KMS-11 (cell line): ENCODE data around the gene SERPINB2.

Experiments used
- H2AFZ ChIP-seq: fragments of 200-600 bp; sonication (generic); 2 replicates; pipeline ENCODE4 v1.6.1; 2016; ENCODE audit warnings: antibody characterized with exemption, mixed run types, low read depth
- H3K27ac ChIP-seq: fragments of 200-600 bp; sonication (generic); 2 replicates; pipeline ENCODE4 v1.6.1; 2016; ENCODE audit warnings: mild to moderate bottlenecking, mixed run types
- H3K27me3 ChIP-seq: fragments of 200-600 bp; sonication (generic); 2 replicates; pipeline ENCODE4 v1.6.1; 2017; ENCODE audit warnings: mild to moderate bottlenecking, low read depth, mixed run types, moderate library complexity; ENCODE audit not compliant: insufficient read depth
- H3K36me3 ChIP-seq: fragments of 200-600 bp; sonication (generic); 2 replicates; pipeline ENCODE4 v1.6.1; 2017; ENCODE audit warnings: mild to moderate bottlenecking, mixed run types; ENCODE audit not compliant: insufficient read depth
- H3K4me1 ChIP-seq: fragments of 200-600 bp; sonication (generic); 2 replicates; pipeline ENCODE4 v1.6.1; 2016; ENCODE audit warnings: mild to moderate bottlenecking, low read depth, mixed run types; ENCODE audit not compliant: poor library complexity, severe bottlenecking
- H3K4me2 ChIP-seq: fragments of 200-600 bp; sonication (generic); 2 replicates; pipeline ENCODE4 v1.7.0; 2016; ENCODE audit warnings: mild to moderate bottlenecking, mixed run types
- H3K4me3 ChIP-seq: fragments of 200-600 bp; sonication (generic); IDR thresholded peaks from 2 replicates; pipeline ENCODE4 v1.6.1; 2017; ENCODE audit warnings: low read depth, low read length, mixed read lengths; ENCODE audit not compliant: insufficient read depth
- H3K79me2 ChIP-seq: fragments of 200-600 bp; sonication (generic); 2 replicates; pipeline ENCODE4 v1.6.1; 2016; ENCODE audit warnings: low read depth, mixed run types; ENCODE audit not compliant: insufficient read depth
- H3K9ac ChIP-seq: fragments of 200-600 bp; sonication (generic); 2 replicates; pipeline ENCODE4 v1.6.1; 2016; ENCODE audit warnings: mild to moderate bottlenecking, mixed run types
- H4K20me1 ChIP-seq: fragments of 200-600 bp; sonication (generic); 2 replicates; pipeline ENCODE4 v1.6.1; 2016; ENCODE audit warnings: mild to moderate bottlenecking, mixed run types; ENCODE audit not compliant: insufficient read depth
- TF ChIP-seq, protein P1 (sequence below): fragments of 200-600 bp; sonication (generic); conservative IDR thresholded peaks from 2 replicates; pipeline ENCODE4 v1.6.1; 2017; ENCODE audit warnings: low read depth, mild to moderate bottlenecking, antibody characterized with exemption, low read length, moderate library complexity, mixed read lengths

SERPINB2 gene

DNA sequence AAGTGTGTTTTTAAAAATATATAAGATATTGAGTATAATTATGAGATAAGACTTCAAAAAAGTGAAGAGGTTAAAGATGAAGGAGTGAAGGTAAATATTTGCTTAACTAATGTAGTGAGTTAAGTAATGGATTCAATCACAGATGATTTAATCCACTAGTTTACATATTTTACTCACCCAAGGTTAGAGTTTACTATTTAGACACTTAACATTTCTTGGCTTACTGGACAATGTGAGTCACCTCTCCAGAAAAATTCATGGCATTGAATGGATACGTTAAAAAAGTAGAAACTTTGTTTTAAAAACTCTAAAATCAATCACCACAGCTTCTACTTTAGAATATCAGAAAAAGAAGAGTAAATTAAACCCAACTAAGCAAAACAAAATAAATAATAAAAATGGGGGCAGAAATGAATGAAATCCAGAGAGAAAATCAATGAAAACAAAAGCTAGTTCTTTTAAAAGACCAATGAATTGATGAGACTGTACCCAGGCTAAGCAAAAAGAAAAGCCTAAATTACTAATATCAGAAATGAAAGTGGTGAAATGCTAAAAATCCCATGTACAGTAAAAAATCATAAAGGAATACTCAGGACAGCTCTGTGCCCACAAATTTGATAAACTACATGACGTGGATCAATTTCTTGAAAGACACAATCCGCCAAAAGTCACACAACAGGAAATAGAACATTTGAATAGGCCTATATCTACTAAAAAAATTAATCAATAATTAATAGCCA is 59.7 kb downstream of the SERPINB2 start:
- Histone ChIP-seq H2AFZ (no peak overlapping the region), H3K27me3 (no peaks in the 10 kb centered on the region)

DNA sequence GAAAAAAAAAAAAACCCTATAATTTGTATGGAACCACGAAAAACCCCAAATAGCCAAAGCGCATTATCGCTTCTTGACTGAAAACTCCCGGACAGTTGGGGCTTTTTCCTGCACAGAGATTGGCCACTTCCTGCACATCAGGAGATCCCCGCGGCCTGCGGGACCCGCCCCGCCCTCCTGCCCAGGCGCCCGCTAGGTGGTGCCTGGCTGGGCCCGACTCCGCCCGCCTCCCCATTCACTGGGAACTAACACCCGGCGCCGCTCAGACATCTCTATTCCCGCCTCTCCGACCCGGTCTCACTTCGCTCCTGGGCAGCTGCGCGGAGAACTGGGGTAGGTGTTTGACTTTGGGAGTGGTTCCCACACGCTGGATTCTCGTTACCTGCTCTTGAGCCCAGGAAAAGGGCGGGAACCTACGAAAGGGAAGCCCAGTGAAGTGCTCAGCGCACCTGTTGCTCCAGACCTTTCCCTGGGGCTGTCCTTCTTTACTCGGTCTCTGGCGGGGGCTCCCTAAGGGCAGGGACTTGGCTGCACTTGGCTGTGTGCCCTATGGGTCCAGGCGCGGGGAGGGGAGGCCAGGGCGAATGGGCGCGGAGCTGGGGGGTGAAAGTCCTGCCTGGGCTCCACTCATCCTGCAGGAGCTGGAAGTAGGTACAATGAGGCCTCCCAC is 61.7 kb downstream of the SERPINB2 start, which contains the start of gene HMSD:
HMSD (plus strand) TSS at position 234 of the 670 bp plus-strand sequence. CDS start 4,155 bp downstream, outside the sequence.
- TF ChIP-seq, protein P1, sequence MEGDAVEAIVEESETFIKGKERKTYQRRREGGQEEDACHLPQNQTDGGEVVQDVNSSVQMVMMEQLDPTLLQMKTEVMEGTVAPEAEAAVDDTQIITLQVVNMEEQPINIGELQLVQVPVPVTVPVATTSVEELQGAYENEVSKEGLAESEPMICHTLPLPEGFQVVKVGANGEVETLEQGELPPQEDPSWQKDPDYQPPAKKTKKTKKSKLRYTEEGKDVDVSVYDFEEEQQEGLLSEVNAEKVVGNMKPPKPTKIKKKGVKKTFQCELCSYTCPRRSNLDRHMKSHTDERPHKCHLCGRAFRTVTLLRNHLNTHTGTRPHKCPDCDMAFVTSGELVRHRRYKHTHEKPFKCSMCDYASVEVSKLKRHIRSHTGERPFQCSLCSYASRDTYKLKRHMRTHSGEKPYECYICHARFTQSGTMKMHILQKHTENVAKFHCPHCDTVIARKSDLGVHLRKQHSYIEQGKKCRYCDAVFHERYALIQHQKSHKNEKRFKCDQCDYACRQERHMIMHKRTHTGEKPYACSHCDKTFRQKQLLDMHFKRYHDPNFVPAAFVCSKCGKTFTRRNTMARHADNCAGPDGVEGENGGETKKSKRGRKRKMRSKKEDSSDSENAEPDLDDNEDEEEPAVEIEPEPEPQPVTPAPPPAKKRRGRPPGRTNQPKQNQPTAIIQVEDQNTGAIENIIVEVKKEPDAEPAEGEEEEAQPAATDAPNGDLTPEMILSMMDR = no peak

More for the DNA sequence above, 59.7 kb downstream of the SERPINB2 start:
- no peak overlapping the region for H3K4me2 ChIP-seq
- H4K20me1 ChIP-seq = no peaks in the 10 kb centered on the region
- no peak overlapping the region for H3K4me3 ChIP-seq
- no peaks in the 10 kb centered on the region for H3K36me3 ChIP-seq
- TF ChIP-seq, protein P1 = no peak
- H3K9ac ChIP-seq = no peak overlapping the region
- no peaks in the 10 kb centered on the region for H3K4me1 ChIP-seq
- H3K79me2 ChIP-seq = no peaks in the 10 kb centered on the region
- no peak overlapping the region for H3K27ac ChIP-seq

DNA sequence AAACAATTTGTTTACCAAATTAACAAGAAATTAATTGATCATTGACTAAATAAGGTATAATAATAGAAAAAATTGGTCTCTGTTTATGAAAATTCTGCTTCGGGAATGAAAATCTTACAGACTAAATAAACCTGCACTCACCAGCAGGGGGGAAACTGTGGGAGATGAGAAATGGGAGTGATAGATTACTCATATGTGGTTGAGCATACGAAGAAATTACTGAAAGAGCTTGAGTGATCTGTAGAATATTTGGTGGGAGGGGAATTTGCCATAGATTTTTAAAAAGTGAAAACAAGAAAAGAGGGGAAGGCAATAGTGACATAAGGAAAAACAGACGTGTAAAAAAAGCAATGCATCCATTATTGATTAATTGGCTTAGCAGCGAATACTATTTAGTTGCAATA is 63.8 kb downstream of the SERPINB2 start:
- no peak overlapping the region for H2AFZ ChIP-seq
- H3K4me2 ChIP-seq = no peak overlapping the region
- no peak overlapping the region for H3K27ac ChIP-seq
- H3K79me2 ChIP-seq = no peaks in the 10 kb centered on the region
- H3K4me1 ChIP-seq = no peaks in the 10 kb centered on the region
- no peaks in the 10 kb centered on the region for H4K20me1 ChIP-seq
- TF ChIP-seq, protein P1 = no peak
- H3K27me3 ChIP-seq = no peaks in the 10 kb centered on the region
- no peaks in the 10 kb centered on the region for H3K36me3 ChIP-seq
- H3K9ac ChIP-seq = no peak overlapping the region
- H3K4me3 ChIP-seq = no peak overlapping the region

More for the DNA sequence above, 61.7 kb downstream of the SERPINB2 start, which contains the start of gene HMSD:
- H3K4me1 ChIP-seq = no peaks in the 10 kb centered on the region
- H4K20me1 ChIP-seq = no peaks in the 10 kb centered on the region
- H3K9ac ChIP-seq = no peak within 1 kb of the TSS
- H2AFZ ChIP-seq = no peak within 1 kb of the TSS; the same call in 1 of the 2 replicates
- no peak within 1 kb of the TSS for H3K4me3 ChIP-seq
- no peak within 1 kb of the TSS for H3K4me2 ChIP-seq
- no peaks in the 10 kb centered on the region for H3K79me2 ChIP-seq
- no peak within 1 kb of the TSS for H3K27ac ChIP-seq
- no peaks in the 10 kb centered on the region for H3K27me3 ChIP-seq
- H3K36me3 ChIP-seq = no peaks in the 10 kb centered on the region
